GM21619 (cell line): Measurements from ENCODE around the gene SEC31A.

Experiments used
- ATAC-seq: cut with Tn5 transposase; IDR thresholded peaks from one replicate; pipeline ENCODE4 v1.9.1; 2021; ENCODE audit not compliant: unreplicated experiment

Gene SEC31A

DNA sequence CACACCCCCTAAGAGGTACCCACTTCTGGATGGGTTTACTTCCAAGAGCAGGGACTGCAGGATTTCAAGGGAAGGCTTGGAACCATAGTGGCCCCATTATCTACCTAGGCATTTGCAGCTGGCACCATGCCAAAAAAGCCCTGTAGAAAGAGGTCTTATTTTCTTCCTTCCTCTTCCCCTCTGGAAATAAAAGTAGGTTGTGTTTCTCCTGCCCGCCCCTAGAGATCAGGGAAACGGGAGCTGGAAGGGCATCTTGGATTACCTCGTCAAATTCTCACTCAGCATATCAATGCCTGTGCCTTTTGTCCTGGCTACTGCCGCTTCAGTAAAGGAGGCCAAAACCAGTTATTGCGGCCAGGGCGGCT lies 93.9 kb downstream of the SEC31A start:
- ATAC-seq: no peak

DNA sequence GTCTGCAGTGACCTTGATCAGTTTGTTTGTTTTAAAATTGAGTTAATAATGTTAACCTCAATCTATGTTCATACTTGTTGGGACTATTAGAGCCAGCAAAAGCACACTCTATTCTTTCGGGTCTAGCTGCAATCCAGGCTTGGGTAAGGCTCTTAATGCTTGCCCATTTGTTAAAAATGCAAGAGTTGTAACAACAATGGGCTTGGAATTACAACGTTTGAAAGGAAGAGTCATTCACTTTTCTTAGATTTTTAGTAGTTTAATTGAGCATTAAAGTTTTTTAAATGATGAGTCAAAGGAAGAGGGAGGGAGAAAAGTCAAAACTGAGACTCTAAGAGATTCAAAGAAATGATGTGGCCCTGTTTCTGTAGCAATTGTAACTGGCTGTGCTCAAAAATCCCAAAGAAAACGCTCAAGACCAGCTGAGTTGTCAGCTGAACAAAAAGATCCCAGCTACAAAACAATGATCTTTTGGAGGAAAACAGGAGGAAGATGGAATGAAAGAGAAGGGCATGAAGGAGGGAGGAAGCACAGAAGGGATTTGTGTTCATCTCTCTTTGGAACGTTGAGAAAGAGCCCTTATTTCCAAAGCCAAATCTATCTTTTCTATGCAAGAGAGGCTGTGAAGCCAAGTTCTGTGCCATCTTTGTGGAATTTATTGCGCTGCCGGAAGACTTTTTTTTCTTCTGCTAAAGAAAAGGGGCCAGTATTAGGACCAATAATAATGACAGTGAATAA lies 97.9 kb downstream of the SEC31A start:
- ATAC-seq: no peak

DNA sequence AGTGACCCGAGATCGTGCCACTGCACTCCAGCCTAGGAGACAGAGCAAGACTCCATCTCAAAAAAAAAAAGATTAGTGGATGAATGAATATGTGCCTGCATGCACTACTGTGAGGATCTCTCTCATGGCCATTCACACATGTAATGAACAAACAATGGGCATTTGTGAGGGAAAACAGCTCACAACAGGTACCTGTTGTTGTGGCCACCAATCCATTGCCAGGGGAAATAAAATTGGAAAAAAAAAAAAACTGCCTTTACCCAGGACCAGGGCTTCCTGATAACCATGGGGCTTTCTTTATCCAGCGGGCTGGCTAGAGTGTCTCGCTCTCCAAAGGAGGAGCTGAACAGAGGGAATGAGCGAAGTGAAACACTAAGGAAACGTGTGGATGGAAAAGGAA lies 99.8 kb downstream of the SEC31A start:
- ATAC-seq: no peak

DNA sequence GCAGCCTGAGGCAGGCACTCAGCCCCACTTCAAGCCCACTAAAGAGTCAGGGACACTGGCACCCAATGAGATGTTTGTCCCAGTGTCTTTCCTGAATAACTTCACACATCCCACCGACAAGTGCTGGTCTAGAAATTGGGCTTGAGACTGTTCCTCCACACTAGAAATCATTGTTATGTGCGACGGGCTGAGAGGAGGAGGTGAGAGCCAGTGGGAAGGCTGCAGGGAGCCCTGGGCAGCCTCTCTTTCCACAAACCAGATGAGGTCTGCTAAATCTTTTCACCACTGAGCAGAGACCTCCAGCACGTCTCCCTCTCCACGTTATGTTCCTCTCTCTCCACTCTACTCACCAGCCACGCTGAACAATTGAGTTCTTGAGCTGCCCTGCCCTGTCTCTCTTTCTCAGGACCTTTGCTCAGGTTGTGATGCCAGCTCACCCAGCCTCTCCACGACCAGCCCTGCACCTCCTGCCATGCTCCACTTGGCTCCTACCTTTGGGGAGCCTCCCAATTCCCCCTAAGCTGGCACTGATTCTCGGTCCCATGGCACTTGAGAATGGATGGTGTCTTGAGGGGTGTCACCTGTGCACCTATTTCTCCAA lies 100.8 kb downstream of the SEC31A start:
- no peak for ATAC-seq

DNA sequence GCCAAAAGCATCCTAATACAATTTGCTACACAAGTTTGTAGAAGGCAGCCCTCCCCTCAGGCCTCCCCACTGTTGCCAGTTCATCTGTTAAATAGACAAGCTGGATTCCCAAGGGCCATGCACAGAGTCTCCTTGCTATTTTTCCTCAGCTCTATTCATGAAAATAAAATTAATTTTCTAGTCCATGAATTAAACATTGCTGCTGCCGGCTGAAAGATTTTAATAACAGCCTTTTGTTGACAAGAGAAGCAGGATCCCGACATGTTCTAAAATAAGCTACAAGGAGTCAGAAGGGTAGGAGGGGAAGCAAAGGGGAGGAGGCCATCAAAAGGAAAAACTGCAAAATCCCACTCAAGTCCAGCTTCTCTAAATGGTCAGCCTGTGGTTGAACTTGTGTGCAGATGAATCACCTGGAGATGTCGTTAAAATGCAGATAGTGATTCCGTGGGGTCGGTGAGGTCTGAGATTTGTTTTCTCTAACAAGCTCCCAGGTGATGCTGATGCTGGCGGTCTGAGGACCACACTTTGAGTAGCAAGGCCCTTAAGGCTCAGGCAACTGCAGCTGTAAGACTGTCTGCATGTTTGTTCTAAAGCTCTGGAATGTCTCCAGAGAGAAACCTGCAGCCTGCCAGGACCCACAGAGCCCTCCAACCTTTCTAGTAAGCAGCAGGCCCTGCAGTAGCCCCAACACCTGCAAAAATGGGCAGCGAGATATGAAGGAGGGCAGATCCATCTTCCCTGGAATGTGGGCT lies 101.8 kb downstream of the SEC31A start:
- no peak for ATAC-seq

DNA sequence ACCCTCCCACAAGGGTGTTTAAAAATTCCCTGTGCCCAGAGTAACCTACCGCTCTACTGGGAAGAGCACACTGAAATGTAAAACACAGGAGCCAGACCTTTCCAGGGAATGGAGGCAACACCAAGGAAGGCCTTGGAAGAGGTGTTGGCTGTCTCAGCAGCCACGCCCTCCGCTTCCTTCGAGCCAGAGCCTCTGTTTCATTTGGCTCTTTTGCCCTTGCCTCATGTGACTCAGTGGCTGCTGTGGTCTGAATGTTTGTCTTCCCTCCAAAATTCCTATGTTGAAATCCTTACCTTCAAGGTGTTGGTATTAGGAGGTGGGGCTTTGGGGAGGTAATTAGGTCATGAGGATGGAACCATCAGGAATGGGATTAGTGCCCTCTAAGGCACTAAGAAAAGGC lies 103.6 kb downstream of the SEC31A start:
- ATAC-seq: no peak

DNA sequence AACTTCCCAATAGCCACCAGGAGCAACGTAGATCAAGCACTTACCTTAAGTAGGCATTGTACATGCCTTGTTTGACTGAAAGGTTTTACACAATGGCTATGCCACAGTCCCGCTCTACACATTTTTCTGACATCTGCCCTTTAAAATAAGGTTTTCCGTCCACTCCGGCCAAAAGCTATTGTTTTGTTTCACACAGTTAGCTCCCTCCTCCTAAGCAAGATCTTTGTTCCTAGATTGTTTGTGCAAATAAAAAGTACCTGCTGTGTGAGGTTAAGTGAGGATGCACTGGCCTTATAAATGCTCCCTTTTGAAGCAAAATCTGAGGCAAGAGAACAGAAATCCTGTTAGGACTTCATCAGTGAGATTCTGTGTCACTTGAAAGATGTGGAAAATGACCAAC lies 104.1 kb downstream of the SEC31A start:
- ATAC-seq: no peak

DNA sequence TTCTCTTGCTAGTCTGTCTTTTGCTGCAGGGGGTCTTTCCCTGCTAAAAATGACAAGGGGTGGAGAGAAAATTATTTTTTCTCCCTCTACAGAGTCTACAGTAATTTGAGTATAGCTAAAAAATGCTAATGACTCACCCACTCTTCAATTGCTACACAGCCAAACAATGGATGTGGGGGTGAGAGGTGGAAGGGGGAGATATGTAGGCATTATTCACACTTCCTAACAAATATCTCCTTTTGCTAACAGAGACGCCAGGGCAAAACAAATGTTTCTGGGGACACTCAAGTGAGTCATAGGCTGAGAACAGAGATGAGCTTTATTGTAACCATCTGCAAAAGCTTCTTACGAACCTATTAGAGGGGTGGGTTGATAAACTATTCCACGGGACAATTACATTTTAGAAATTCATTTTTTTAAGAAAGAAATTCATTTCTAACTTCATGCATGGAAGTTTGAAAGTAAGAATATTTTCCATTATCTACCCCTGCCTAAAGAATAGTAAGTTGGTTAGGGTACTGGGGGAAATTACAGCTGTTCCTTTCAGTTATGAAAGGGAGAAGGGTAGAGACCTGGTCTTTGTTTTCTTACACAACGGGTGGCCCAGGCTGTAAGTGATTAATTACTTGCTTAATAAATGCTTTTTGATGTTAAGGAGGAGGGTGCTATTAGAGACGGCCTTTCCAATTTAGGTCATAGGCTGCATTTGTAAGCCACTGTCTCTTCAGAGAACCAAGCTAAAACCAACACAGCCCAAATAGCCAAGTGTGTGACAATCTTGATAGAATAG lies 105.1 kb downstream of the SEC31A start:
- no peak for ATAC-seq

DNA sequence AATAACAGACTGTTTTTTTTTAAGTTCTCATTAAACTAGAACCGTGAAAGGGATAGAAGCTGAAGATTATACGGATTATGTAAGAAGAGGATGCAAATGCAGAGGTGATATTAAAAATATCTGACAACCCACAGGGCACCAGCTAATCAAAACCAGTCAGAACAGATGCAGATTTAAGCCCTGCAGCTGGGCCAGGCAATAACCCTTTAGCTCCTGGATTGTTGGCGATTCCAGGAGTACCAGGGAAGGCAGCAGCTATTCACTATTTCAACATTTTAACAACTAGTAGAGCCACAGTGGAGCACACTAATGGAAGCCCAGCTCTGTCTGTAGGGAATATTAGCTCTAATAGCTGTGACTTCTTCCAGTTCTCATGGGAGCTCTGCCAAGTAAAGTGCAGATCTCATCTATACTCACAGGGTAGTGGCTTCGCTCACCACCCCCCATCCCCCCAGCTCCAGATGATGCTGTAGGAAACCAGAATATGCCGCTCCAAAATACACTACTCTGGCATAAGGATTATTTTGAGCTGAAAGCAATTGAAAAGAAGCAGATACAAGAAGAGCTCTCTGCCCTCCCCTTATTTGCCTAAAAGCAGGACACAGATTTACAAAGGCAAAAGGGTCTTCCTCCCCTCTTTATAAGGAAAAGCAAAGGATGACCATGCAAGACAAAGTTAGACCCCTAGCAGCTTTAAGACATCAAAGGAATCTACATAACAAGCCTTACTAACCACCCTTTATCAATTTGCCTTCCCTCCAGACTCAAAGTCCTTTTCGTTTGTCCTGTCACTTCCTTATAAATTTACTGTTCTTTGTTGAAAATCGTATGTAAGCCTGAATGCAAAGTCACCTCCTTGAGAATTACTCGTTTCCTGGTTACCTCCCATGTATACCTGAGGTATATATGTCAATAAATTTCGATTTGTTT lies 106.0 kb downstream of the SEC31A start:
- ATAC-seq: no peak

DNA sequence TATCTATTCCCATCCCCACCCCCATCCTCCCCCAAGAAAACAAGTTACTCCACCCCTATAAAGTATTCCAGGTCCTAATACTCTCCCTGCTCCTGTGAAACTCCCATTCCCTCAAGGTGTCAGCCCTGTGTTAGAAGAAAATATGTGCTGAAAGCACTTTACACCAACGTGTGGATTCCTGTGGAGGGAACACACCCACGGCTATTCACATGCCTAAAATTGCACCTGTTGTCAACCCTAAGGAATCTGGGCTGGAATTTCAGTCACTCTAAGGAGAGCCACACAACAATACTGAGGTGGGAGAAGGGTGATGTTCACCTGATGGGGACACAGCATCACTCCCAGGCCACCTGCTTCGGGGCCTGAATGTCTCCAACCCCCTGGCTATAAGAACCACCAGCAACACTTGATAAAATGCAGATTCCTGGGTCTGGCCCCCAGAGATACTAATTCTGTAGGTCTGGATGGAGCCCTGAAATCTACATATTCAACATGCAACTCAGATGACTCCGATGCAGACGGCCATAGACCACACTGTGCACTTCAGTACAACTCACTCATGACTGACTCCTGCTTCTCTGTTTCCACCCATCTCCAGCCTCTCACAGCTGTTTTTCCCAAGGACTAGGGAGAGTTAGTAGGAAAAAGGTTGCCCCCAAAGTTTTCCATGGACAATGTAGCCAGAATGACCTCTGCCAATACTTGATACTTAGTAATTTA lies 108.2 kb downstream of the SEC31A start:
- ATAC-seq: no peak

DNA sequence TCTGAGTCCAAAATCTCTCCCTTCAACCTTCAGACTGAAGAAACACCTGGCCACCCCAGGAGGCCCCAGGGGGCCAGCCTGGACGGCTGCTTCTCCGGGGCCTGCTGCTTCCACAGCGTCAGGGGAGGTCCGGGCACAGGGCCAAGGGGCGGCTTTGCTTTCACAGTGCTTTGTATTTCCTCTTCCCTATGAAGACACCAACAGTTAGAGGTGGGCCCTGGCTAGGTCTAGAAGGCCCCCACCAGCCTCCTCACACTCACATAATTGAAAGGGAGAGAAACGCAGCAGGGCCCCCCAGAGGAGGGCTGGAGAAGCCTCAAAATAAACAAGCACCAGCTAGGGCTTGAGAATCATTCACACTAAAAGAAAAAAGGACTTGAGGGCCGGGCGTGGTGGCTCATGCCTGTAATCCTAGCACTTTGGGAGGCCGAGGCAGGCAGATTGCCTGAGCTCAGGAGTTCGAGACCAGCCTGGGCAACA lies 110.2 kb downstream of the SEC31A start:
- no peak for ATAC-seq

DNA sequence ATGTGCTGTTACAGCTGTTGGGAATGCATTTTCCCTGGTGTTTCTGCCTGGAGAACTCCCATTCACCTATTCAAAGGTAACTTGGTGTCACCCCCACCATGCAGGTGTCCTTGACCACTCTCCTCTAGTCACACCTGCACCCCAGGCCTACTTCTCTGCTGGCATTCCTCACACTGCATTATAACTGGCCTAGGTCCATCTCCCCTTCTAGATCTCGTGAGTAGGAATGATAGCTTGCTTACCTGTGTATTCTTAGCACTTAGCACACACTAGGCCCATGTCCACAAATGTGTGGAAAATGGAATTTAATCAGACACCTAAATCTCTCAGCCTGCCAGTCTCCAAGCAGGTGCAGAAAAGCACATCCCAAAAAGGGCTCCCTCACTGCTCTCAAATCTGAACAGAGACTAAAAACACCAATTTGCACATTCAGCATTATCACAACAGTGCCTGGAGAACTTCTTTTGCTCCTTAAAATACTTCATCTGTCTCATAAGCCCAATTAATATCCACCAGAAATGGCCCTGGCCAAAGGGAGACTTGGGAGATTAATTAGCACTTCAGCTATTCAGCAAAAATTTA lies 110.7 kb downstream of the SEC31A start:
- no peak for ATAC-seq

DNA sequence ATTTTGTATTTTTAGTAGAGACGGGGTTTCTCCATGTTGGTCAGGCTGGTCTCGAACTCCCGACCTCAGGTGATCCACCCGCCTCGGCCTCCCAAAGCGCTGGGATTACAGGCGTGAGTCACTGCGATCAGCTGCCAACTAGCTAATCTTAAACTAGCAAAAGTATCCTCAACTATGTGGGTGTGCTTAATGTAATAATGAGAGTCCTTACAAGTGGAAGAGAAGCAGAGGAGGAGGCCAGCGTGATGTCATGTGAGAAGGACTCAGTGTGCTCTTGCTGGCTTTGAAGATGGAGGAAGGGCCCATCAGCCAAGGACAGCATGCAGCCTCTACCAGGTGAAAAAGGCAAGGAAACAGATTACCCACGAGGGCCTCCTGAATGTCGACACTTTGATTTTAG lies 111.9 kb downstream of the SEC31A start:
- ATAC-seq: no peak

DNA sequence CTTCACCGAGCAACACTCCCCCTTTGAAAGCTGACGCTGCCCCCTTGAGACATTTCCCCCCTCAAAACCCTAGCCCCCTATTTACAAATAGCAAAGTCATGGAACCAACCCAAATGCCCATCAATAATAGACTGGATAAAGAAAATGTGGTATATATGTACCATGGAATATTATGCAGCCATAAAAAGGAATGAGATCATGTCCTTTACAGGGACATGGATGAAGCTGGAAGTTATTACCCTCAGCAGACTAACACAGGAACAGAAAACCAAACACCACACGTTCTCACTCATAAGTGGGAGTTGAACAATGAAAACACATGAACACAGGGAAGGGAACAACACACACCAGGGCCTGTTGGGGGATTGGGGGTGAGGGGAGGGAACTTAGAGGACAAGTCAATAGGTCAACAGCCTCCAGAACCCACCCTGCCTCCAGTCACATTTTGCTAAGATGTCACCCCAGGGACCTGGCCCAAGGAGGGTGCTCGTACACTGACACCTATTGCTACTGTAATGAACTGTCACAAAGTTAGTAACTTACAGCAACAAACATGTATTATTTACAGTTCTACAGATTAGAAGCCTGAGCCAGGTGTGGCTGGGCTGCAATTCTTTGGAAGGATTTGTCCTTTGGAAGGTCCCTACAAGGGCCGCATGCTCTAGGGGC lies 113.0 kb downstream of the SEC31A start:
- ATAC-seq: no peak

DNA sequence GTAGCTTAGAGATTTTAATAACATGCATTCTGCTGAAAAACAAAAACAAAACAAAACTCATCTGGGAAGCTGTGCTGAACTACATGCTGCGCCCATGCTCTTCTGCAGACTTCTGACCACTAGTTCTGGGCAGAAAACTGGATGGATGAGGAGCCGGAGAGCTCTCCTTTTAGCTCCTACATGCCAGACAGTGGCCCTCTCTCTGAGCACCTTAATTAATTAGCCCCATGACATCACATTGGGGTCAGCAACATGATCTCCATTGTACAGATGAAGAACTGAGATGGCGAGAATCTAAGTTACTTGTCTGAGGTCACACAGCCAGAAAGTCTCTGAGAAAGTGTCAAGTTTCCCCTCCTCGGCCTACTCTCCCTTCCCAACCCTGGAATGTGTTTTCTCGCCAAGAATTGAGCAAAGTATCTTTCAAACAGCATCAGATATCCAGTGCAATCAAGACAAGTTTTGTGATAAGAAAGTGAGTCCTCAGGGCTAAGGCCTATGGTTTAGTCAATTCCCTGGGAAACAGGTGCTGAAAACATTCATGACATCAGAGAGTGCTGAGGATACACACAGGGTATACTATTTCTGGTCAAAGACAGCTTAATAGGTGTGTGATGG lies 113.9 kb downstream of the SEC31A start:
- ATAC-seq: no peak

DNA sequence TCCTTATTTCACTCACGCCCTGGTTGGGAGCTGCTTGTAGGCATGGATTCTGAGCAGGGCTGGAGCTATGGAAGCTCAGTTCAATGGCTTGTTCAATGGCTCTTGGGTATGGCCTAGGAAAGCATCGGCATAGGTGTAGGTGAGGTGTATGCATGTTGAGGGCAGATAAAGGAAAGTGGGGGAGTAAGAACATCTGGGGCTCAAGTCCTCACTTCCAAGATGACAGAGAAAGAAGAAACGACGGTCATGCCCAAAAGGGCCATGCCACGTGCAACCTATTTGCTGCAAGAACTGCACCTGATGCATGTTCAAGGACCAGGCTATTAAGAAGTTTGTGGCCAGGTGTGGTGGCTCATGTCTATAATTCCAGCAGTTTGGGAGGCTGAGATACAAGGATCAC lies 115.7 kb downstream of the SEC31A start:
- no peak for ATAC-seq

DNA sequence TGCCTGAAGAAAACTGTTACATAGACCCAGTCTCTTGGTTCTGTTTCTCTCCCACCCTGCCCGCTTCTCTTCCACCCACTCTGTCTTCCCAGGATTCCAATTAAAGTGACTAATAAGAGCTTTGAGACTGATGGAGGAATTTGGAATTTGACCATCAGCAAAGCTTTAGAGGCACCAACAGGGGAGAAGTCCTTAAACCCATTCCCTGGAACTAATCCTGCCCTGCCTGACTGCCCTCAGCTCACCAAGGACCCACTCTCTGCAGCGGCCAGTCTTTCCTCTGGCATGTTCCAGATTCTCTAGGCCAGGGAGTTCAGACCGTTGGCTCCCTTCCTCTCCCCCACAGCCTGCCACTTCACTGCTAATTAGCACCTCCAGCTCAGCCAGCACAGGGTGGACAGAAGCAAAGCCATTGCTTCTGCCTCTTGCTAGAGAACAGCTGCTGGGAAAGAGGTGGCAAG lies 116.2 kb downstream of the SEC31A start:
- no peak for ATAC-seq

DNA sequence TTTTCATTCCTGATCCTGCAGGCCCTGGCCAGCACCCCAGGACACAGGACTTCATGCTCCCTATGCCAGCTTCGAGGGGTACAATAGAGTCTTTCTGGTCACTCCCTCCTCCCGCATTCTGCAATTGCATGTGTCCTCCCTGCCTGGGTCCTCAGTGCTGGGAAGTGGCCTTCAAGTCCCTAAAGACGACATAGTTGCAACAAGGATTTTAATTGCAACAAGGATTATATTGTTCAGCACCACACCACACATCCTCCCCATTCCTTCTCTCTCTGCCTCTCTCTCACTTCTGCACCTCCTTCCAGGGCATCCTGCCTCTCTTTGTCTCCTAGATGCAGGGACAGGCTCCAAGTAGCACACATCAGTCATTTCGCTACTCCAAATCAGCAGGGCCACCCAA lies 117.9 kb downstream of the SEC31A start:
- no peak for ATAC-seq
